Caco-2 (cell line): Measurements from ENCODE around the gene KLHDC9. TPM values are rescaled to one million over a fixed set of nuclear protein-coding genes. Genes with fewer than 3 reads are reported as not detected.

Source experiments
- BruUV-seq: library from RNA; stranded (reverse); fragments of 400-500 nt; replicated peaks from 2 replicates; lab custom pipeline; 2021; lab: Mats Ljungman, UMichigan
- CTCF ChIA-PET: fragments of 300-600 bp; sonication (Branson Sonifier 250); formaldehyde crosslinking; loops from one replicate; lab custom pipeline; 2022; ENCODE audit warnings: antibody characterized with exemption; lab: Charles Lee
- POLR2A ChIA-PET: fragments of 300-600 bp; sonication (Branson Sonifier 250); formaldehyde crosslinking; loops from one replicate; lab custom pipeline; 2022; ENCODE audit warnings: antibody characterized with exemption; lab: Charles Lee
- DNase-seq, 2 experiments: peaks; one replicate each; pipeline versions ENCODE4 v3.0.0 to v3.0.0-alpha.2; 2020 to 2022
- H3K27me3 ChIP-seq: replicated peaks from 2 replicates; pipeline ENCODE4 v1.6.0; 2011; ENCODE audit warnings: low read length; ENCODE audit not compliant: control insufficient read depth, insufficient read depth
- H3K36me3 ChIP-seq: 2 replicates; pipeline ENCODE4 v1.5.1; 2011; ENCODE audit warnings: low read length; ENCODE audit not compliant: control insufficient read depth, insufficient read depth
- H3K4me1 ChIP-seq: fragments of 250-450 bp; sonication (Bioruptor Pico); 2 replicates; pipeline ENCODE4 v1.5.1; 2020; ENCODE audit warnings: mild to moderate bottlenecking
- H3K4me3 ChIP-seq: 2 replicates; pipeline ENCODE4 v1.5.1; 2011; ENCODE audit warnings: low read depth, mild to moderate bottlenecking, control low read depth, low read length
- H3K9me3 ChIP-seq: fragments of 250-450 bp; sonication (Bioruptor Pico); 2 replicates; pipeline ENCODE4 v1.5.1; 2020; ENCODE audit warnings: mild to moderate bottlenecking, moderate library complexity
- H3K27ac Mint-ChIP-seq: one replicate; pipeline ENCODE4 v1.8.0; 2022; ENCODE audit warnings: mixed read lengths; ENCODE audit not compliant: unreplicated experiment
- H3K27me3 Mint-ChIP-seq: one replicate; pipeline ENCODE4 v1.8.0; 2022; ENCODE audit warnings: mixed read lengths; ENCODE audit not compliant: insufficient read depth, unreplicated experiment
- H3K36me3 Mint-ChIP-seq: one replicate; pipeline ENCODE4 v1.8.0; 2022; ENCODE audit warnings: mild to moderate bottlenecking, mixed read lengths; ENCODE audit not compliant: insufficient read depth, unreplicated experiment
- H3K4me1 Mint-ChIP-seq: one replicate; pipeline ENCODE4 v1.8.0; 2022; ENCODE audit warnings: low read depth, mixed read lengths; ENCODE audit not compliant: unreplicated experiment
- H3K4me3 Mint-ChIP-seq: one replicate; pipeline ENCODE4 v1.8.0; 2022; ENCODE audit warnings: mild to moderate bottlenecking, moderate library complexity, mixed read lengths; ENCODE audit not compliant: unreplicated experiment
- H3K9me3 Mint-ChIP-seq: one replicate; pipeline ENCODE4 v1.8.0; 2022; ENCODE audit warnings: mixed read lengths; ENCODE audit not compliant: unreplicated experiment
- intact Hi-C: fragments of 100-400 bp; cut with micrococcal nuclease; formaldehyde crosslinking; loops from one replicate; pipeline ENCODE4 v1.10.0; 2022; ENCODE audit not compliant: unreplicated experiment
- total RNA-seq: library from RNA; stranded (reverse); gene quantifications from 2 replicates; pipeline ENCODE4 v1.2.3, GENCODE V29; 2022
- TF ChIP-seq, protein P1 (sequence below), 2 experiments: fragments of 200-600 bp in 1 of 2; IDR thresholded peaks; 1 replicate in 1 of 2; 2 replicates in 1 of 2; pipeline versions ENCODE4 v1.5.1 to v1.8.0; 2011 to 2022; ENCODE audit warnings: antibody characterized with exemption in 1 of 2, control low read depth in 1 of 2, inconsistent platforms in 1 of 2, low read depth in 1 of 2, low read length in 1 of 2, mild to moderate bottlenecking in 1 of 2, moderate library complexity in 1 of 2; ENCODE audit not compliant: insufficient read depth in 1 of 2, severe bottlenecking in 1 of 2, unreplicated experiment in 1 of 2

The KLHDC9 gene
- total RNA-seq, 1 experiment from 2014 or later = 2.0 TPM

DNA sequence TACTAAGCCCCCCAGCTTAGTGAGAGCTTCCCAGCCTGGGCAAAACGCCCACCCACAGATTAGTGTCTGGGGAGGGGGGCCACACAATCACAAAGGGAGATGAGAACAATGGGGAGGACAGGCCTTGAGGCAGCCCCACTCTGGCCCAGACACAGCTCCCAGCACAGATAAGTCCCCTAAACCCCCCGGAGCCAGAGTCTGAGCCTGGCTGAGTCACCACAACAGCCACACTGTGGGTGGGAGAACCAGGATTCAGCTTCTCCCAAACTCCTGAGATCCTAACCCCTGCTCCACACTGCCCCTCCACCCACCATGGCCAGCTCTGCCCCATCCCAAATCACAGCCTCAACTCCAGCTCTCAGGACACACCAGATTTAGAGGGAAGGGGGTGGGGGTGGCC is 13.0 kb upstream of the KLHDC9 start:
- BruUV-seq = no TSS peak

DNA sequence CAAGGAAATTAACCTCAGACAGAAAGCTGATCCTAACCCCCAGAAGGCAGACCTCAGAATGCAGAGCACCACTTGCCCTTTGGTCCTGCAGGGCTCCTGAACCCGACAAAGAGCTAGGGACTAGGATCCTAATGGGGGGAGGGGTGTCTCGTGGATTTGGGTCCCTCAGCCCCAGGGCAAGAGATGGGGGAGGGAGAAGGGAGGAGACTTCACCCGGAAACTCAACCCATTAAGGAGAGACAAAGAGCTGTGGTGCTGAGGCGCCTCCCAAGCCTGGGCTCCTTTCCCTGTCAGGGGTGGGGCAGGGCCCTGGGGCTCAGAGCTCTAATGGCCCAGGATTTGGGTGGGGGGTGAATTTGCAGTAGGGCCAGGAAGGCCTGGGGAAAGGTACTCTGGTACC is 11.7 kb upstream of the KLHDC9 start:
- no peaks in the 10 kb centered on the region for H3K36me3 ChIP-seq
- H3K27me3 ChIP-seq = no peaks in the 10 kb centered on the region
- H3K9me3 ChIP-seq = no peaks in the 10 kb centered on the region
- peak overlapping the region; percentile 67 for H3K27ac Mint-ChIP-seq
- H3K4me3 Mint-ChIP-seq = no peak overlapping the region
- no TSS peak for BruUV-seq
- DNase-seq = no peak
- TF ChIP-seq, protein P1, sequence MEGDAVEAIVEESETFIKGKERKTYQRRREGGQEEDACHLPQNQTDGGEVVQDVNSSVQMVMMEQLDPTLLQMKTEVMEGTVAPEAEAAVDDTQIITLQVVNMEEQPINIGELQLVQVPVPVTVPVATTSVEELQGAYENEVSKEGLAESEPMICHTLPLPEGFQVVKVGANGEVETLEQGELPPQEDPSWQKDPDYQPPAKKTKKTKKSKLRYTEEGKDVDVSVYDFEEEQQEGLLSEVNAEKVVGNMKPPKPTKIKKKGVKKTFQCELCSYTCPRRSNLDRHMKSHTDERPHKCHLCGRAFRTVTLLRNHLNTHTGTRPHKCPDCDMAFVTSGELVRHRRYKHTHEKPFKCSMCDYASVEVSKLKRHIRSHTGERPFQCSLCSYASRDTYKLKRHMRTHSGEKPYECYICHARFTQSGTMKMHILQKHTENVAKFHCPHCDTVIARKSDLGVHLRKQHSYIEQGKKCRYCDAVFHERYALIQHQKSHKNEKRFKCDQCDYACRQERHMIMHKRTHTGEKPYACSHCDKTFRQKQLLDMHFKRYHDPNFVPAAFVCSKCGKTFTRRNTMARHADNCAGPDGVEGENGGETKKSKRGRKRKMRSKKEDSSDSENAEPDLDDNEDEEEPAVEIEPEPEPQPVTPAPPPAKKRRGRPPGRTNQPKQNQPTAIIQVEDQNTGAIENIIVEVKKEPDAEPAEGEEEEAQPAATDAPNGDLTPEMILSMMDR (IDR thresholded peaks at IDR 0.05; ENCODE audit: insufficient read depth in 1 of 2, low read depth in 1 of 2, low read length in 1 of 2, severe bottlenecking in 1 of 2, unreplicated experiment in 1 of 2) = no peak
- H3K27me3 Mint-ChIP-seq = no peaks in the 10 kb centered on the region
- peaks cover 36% of the 10 kb centered on the region for H3K4me1 ChIP-seq
- peaks cover 28% of the 10 kb centered on the region for H3K4me1 Mint-ChIP-seq
- peaks cover 7% of the 10 kb centered on the region for H3K36me3 Mint-ChIP-seq
- no peaks in the 10 kb centered on the region for H3K9me3 Mint-ChIP-seq
- intact Hi-C loops = no loop called here
- H3K4me3 ChIP-seq = no peak overlapping the region
- ChIA-PET POLR2A (no interaction called here), CTCF (interaction anchor here (3.3 kb wide), 1 partner anchor 11 kb away, joined by 15 read pairs; the partner anchor contains the start of gene KLHDC9)

More for the DNA sequence above, 13.0 kb upstream of the KLHDC9 start:
- Mint-ChIP-seq H3K27ac (peak overlapping the region; percentile 67), H3K4me3 (no peak overlapping the region), H3K4me1 (peaks cover 37% of the 10 kb centered on the region), H3K27me3 (no peaks in the 10 kb centered on the region), H3K36me3 (peaks cover 7% of the 10 kb centered on the region), H3K9me3 (no peaks in the 10 kb centered on the region)
- TF ChIP-seq, protein P1 (IDR thresholded peaks at IDR 0.05; ENCODE audit: insufficient read depth in 1 of 2, low read depth in 1 of 2, low read length in 1 of 2, severe bottlenecking in 1 of 2, unreplicated experiment in 1 of 2) = no peak
- Histone ChIP-seq H3K4me3 (no peak overlapping the region), H3K27me3 (no peaks in the 10 kb centered on the region), H3K36me3 (no peaks in the 10 kb centered on the region), H3K4me1 (peaks cover 46% of the 10 kb centered on the region), H3K9me3 (no peaks in the 10 kb centered on the region)
- no peak for DNase-seq
- ChIA-PET POLR2A (no interaction called here), CTCF (interaction anchor here (0.7 to 3.3 kb wide), 2 partner anchors 12 to 244 kb away, joined by 4 to 15 read pairs; partner anchors contain the start of gene KLHDC9)
- intact Hi-C loops = no loop called here

DNA sequence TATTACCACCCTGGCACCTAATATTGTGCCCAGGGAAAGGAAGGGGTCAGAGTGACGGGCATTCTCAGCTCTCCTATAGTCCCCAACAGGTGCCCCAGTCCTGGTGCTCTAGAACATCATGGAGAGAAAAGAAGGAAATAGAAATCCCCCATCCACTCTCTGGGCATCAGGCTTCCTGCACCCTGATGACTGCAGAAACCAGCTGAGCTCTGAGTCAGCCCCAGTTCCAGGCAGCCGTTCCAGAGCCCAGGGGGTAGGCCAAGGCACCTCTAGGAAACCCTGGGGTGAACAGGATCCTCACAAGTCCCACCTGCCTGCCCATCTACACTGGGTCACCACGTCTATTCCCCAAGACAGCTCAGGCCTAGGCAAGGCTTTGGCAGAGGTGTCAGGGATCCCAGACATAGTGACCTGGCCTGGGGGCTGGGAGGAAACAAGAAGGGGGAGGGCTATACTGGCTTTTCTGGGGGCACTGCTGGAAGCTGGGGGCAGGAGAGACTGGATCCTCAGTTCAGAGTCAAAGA is 9.5 kb upstream of the KLHDC9 start:
- no peaks in the 10 kb centered on the region for H3K9me3 ChIP-seq
- BruUV-seq = no TSS peak
- intact Hi-C loops = no loop called here
- peaks cover 22% of the 10 kb centered on the region for H3K4me1 ChIP-seq
- peaks cover 2% of the 10 kb centered on the region for H3K36me3 Mint-ChIP-seq
- no peaks in the 10 kb centered on the region for H3K9me3 Mint-ChIP-seq
- DNase-seq = no peak
- H3K27ac Mint-ChIP-seq = peak overlapping the region; percentile 36
- peaks cover 17% of the 10 kb centered on the region for H3K4me1 Mint-ChIP-seq
- no peaks in the 10 kb centered on the region for H3K36me3 ChIP-seq
- peak overlapping the region; percentile 42 for H3K4me3 Mint-ChIP-seq
- CTCF ChIA-PET = no interaction called here
- no peaks in the 10 kb centered on the region for H3K27me3 ChIP-seq
- H3K27me3 Mint-ChIP-seq = no peaks in the 10 kb centered on the region
- TF ChIP-seq, protein P1 (IDR thresholded peaks at IDR 0.05; ENCODE audit: insufficient read depth in 1 of 2, low read depth in 1 of 2, low read length in 1 of 2, severe bottlenecking in 1 of 2, unreplicated experiment in 1 of 2) = no peak
- H3K4me3 ChIP-seq = no peak overlapping the region
- POLR2A ChIA-PET = no interaction called here
